HG03439 (cell line): ENCODE data around the gene ZNF865.
"Not testable (repeated sequence)": the region's sequence is repeated elsewhere in the genome, so short reads cannot be mapped to it uniquely, and the experiment has no call there.

ENCODE experiments used
- ATAC-seq: cut with Tn5 transposase; IDR thresholded peaks from one replicate; pipeline ENCODE4 v1.9.1; 2021; ENCODE audit warnings: mild to moderate bottlenecking, moderate library complexity; ENCODE audit not compliant: unreplicated experiment

The ZNF865 gene

DNA sequence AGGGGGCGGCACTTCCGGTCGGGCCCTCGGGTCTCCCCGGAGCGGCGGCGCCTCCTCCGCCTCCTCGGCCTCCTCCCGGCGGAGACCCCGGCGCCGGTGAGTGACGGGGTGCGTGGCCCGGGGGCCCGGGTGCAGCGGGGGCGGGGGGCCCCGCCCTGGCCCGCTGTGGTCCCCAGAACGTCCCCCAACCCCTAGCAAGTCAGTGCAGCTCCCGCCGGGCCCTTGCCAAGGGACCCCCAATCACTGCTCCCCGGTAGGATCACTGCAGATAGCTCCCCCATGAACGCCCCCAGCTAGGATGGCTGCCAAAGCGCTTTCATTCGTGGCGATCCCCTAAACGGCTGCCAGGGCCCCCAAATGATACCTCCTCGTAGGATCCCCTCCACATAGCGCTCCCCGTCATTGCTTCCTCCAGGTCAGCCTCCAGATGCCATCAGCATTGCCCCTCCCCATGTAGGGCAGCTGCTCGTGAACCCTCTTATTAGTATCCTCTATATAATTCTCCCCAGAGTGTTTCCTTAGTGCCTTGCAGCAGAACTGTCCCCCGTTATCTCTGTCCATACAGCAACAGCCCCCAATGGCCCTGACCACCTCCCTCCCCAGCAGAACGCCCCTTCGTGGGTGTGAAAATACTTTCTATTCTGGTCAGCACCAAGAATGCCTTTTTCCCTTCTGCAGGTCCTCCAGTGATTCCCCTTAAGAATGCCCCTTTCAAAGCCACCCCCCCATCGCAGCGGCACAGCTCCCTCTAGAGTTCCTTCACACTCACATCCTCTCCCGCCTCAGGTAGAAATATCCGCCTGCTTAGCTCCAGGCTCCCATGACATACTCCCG lies at the start of gene ZNF865:
TSS of gene ZNF865 (plus strand) at position 11 of the 834 bp plus-strand sequence. CDS start 7,972 bp downstream, outside the sequence.
- peak; percentile 30 for ATAC-seq

DNA sequence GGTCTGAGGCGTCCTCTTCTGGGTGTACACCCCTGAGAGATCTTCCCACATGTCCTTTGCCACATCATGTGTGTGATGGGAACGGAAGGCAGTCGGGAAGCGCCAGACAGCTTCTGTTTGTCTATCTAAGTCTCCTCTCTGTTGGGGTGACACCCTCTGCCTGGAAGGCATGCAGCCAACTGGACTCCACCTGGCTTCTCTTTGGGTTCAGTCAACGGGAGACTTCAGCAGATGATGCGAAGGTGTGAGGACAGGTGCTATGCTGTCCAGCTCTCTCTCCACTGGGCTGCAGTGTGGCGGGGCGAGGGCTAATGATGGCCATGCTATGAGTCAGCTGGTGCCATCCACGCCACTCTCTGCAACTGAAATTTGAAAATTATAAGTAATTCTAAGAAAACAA lies 45.8 kb upstream of the ZNF865 start:
- no peak for ATAC-seq

DNA sequence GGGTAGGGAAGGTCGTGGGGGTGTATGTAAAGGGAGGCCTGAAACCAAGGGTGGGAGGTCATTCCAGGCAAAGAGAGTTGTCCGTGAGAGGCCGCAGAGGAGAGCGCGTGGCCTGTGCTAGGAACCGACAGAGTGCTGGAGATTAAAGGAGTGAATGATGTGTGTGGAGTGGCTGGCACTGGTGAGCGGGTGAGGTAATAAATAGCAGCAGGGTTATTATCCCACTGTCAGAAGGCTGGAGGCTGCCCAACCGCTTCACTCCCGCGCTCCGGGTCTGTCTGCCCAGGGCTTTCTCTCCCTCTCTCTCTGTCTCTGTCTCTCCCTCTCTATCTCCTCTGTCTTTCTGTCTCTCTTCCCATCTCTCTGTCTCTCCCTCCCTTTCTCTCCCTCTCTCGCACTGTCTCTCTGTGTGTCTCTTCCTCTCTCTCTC lies 42.2 kb upstream of the ZNF865 start:
- no peak for ATAC-seq

DNA sequence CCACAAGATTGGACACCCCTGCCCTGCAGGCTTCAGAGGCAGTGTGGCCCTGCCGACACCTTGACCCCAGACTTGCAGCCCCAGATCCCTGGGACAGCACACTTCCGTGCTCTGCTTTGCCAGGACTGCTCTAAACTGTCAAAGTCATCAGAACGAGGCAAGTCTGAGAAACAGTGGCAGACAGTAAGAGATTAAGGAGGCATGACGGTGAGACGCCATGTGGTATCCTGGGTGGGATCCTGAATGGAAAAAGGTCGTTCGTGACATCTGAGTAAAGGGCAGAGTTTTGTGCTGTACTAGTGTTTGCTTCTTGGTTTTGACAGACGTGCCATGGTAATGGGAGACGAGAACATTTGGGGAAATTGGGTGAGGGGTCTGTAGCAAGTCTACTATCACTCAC lies 38.6 kb upstream of the ZNF865 start:
- no peak for ATAC-seq

DNA sequence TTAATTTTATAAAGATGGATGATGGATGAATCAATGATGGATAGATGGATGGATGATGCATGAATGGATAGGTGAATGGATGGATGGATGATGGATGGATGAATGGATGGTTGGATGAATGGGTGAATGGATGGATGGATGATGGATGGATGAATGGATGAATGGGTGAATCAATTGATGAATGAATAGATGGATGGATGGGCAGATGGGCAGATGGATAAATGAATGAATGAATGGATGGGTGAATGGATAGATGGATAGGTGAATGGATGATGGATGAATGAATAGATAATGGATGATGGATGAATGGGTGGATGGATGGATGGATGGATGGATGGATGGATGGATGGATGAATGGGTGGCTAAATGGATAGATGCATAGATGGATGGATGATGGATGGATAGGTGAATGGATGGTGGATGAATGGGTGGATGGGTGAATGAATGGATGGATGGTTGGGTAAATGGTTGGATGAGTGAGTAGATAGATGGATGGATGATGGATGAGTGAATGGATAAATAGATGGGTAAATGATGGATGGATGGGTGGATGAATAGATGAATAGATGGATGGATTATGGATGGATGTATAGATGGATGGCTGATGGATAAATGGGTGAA lies 37.6 kb upstream of the ZNF865 start:
- ATAC-seq, result no peak

DNA sequence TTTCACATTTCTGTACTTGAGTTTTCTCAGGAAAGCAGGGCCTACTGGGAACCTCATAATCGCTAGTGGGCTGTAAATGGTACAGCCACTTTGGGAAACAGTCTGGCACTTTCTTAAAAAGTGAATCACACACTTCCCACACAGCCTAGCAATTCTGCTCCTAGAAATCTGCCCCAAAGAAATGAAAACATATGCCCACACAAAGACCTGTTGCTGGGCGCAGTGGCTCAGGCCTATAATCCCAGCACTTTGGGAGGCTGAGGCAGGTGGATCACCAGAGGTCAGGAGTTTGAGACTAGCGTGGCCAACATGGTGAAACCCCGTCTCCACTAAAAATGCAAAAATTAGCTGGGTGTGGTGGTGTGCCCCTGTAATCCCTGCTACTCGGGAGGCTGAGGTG lies 36.0 kb upstream of the ZNF865 start:
- not testable (repeated sequence) for ATAC-seq

DNA sequence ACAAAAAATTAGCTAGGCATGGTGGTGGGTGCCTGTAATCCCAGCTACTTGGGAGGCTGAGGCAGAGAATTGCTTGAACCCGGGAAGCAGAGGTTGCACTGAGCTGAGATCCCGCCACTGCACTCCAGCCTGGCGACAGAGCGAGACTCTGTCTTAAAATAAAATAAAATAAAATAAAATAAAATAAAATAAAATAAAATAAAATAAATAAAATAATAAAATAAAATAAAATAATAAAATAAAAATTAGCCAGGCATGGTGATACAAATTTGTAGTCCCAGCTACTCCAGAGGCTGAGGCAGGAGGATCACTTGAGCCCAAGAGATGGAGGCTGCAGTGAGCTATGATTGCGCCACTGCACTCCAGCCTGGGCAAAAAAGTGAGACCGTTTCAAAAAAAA lies 31.5 kb upstream of the ZNF865 start:
- ATAC-seq, result not testable (repeated sequence)

DNA sequence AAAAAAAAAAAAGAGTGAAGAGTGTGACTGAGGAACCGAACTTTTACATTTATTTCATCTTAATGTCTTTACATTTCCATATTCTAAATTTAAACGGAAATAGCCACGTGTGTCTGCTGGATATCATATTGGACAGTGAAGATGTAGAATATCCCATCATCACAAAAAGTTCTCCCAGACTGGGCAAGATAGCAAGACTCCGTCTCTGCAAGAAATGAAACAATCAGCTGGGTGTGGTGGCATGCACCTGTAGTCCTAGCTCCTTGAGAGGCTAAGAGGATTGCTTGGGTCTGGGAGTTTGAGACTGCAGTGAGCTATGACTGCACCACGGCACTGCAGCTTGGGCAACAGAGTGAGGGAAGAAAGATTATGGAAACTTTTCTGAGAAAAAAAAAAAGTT lies 28.7 kb upstream of the ZNF865 start:
- no peak for ATAC-seq

DNA sequence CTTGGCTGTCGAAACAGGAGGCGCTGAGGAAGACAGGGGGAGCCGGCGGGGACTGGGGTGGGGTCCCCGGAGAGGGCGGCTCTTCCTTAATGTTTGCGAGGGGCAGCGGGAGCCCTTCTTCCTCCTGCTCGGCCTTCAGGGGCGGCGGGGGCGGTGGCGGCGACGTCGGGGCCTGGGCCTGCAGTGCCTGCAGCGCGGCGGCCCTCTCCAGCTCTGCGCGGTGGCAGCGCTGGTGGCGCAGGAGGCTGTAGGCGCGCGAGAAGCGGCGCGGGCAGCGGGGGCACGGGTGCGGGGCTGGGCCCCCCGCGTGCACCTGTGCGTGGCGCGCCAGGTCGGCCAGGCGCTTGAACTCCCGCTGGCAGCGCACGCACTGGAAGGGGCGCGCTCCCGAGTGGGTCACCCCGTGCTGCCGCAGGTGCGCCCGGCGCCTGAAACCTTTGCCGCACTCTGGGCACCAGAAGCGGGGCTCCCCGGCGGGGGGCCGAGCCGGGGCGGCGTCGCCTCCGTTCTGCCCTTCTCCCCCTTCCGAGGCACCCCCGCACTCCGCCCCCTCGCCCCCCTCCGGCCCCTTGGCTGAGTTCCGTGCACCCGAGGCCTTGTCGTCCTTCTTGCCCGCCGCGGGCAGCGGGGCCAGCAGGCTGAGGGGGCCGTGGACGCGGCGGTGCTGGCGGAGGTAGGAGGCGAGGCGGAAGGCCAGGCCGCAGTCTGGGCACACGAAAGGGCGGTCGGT lies 27.3 kb upstream of the ZNF865 start:
- ATAC-seq, result no peak

DNA sequence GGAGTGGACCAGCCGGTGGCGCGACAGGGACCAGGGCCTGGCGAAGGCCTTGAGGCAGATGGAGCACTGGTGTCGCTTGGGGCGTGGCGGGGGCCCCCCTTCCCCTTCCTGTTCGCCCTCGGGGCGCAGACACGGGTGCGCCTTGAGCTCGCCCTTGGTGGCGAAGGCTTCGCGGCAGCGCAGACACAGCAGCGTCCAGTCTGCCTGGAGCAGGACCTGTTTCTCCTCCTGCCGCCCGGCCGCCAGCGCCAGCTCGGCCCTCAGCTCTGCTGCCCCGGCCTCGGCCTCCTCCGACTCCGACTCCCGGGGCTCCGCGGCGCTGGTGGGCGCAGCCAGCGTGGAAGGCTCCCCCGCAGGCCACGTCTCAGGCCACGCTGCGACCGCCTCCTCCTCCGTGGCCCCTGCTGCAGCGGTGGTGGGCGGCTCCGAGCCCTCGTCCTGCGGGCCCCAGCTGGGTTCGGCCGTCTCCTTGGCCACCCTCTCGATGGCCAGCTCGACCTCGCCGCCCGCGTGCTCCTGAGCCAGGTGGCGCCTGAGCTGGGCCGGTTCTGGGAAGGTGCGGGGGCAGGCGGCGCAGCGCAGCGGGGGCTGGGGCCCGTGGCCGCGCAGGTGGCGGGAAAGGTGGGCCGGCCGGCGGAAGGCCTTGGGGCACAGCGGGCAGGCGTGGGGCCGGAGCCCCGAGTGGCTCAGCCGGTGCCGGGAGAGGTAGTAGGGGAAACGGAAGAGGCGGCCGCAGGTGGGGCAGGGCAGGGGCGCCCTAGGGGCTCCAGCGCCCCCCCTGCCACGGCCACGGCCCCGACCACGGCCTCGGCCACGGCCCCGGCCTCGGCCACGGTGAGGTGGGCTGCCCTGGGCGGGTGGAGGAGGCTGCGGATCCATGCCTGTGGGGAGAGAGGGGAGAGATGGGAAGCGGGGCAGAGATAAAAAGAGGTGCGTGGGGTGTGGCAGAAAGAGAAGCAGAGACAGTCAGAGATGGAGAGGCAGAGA lies 26.4 kb upstream of the ZNF865 start:
- no peak for ATAC-seq

DNA sequence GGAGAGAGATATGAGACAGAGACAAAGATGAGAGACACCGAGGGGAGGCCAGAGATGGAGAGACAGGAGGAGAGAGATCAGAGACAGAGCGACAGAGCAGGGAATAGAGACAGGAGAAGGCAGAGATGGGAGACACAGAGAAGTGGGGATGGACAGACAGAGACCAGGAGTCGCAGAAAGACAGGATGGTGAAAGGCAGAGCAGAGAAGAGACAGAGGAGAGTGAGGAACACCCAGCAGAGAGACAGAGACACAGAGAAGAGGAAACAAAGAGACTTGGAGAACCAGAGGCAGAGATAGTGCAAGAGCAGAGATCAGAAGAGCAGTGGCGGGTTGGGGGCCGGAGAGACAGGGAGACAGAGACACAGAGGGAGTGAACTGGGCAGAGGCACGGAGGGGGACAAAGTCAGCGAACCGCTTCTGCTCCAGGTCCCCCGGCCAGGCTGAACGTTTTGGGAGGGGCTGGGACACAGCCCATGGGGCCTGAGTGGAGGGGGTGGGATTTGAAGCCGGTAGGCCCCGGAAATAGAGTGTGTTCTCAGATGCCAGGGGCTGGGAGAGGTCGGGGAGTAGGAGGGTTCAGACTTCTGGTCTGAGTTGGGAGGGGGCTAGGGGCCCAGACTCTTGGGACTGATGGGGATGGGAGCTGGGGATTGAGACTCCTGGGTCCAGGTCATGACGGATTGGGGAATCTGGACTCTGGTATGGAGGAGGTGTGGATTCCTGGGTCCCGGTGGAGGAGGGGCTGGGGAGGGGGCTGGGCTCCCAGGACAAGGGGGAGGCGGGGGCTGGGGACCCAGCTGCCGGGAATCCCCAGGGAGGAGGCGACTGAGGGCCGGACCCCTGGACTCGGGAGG lies 25.5 kb upstream of the ZNF865 start:
- no peak for ATAC-seq

DNA sequence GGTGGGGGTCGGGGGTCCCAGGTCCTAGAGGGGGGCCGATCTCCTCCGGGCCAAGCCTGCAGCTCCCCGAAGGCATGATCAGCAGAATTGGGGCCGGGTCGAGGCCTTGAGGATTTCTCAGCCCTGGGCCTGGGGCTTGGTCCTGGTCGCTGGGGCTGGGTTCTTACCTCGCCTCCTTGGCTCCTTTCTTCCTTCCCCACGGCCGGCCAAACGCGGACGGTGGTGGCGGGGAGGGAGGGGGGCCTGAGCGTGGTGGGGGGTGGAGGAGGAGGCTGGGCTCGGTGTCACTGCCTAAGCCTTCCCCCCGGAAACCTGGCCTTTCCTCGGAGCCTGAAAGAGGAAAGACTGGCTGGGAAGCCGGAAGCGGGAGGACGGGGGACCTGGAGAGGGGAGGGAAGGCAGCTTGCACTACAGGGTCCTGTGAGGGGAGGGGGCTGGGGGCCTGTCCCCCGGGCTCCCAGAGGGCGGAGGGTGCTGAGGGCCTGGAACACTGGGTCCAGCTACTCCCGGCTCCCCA lies 24.8 kb upstream of the ZNF865 start, which contains the start of gene ZNF579:
TSS of gene ZNF579 (minus strand) at position 221 of the 517 bp plus-strand sequence. CDS start 1,209 bp downstream, outside the sequence.
- ATAC-seq, result no peak

DNA sequence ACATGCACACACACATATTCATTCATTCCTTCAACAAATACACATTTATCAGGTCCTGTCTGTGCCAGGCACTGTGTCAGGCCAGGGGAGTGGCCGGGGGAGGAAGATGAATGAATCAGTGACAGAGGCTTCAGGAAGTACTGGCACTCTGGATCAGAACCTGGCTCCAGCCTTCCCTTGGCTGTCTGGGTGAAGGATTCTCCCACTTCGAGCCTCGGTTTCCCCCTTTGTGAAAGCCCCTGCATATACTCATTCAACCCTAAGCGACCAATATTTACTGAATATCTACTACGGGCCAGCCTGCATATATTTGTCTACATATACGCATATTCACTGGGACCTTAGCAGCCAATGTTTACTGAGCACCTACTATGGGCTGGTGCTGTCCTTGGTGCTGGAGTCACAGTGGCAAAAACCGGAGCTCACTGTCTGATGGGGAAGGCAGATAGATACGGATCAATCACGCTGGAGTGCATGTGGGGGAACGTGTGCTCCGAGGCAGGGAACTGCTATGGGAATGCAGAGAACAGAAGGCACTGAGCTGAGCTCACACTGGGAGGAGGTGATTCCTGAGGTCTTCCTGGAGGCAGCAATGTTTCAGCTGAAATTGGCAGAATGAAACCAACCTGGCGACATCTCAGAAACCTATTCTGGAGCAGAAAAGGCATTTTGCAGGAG lies 24.2 kb upstream of the ZNF865 start:
- ATAC-seq, result no peak

DNA sequence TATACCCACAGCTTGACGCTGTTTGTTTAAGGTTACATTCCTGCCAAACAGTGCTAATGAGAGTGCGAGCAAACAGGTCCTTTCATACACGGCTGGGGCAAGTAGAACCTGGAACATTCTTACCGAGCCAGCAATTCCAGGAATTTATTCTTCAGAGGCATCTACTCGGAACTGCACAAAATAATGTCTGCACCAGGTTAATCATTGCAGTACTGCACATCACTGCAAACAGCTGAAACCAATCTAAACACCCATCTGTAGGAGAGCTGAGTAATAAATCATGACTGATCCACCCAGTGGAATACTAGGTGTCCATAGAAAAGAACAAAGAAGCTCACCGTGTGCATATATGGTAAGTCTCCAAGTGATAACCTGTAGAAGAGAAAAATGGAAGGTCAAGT lies 23.6 kb upstream of the ZNF865 start:
- no peak for ATAC-seq

DNA sequence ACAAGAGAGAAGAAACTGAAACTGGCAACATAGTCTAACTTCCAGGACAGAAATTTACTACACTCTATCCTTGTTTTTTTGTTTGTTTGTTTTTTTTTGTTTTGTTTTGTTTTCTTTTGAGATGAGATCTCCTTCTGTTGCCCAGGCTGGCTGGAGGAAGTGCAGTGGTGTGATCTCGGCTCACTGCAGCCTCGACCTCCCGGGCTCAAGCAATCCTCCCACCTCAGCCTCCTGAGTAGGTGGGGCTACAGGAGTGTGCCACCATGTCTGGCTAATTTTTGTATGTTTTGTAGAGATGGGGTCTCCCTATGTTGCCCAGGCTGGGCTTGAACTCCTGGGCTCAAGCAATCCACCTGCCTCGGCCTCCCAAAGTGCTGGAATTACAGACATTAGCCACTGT lies 23.2 kb upstream of the ZNF865 start:
- not testable (repeated sequence) for ATAC-seq

DNA sequence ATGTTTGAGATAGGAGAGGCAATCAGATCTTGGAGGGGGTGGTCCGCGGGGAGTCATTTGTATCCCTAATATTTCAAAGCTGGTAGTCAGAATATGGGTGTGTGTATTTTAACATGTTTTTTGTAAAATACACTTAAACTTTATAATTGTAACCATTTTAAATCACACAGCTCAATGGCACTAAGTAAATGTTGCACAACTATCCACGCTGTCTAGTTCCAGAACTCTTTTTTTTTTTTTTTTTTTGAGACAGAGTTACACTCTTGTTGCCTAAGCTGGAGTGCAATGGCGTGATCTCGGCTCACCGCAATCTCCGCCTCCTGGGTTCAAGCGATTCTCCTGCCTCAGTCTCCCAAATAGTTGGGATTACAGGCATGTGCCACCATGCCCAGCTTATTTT lies 21.6 kb upstream of the ZNF865 start:
- ATAC-seq, result not testable (repeated sequence)

DNA sequence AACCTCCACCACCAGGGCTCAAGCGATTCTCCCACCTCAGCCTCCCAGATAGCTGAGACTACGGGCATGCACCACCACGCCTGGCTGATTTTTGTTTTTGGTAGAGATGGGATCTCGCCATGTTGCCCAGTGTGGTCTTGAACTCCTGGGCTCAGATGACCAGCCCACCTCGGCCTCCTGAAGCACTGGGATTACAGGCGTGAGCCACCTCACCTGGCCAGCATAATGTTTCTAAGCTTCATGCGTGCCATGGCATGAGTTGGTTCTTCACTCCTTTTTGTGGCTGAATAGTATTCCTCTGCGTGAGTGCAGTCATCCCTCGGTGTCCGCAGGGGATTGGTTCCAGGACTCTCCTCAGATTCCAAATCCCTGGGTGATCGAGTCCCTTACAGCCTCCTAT lies 20.6 kb upstream of the ZNF865 start:
- no peak for ATAC-seq

DNA sequence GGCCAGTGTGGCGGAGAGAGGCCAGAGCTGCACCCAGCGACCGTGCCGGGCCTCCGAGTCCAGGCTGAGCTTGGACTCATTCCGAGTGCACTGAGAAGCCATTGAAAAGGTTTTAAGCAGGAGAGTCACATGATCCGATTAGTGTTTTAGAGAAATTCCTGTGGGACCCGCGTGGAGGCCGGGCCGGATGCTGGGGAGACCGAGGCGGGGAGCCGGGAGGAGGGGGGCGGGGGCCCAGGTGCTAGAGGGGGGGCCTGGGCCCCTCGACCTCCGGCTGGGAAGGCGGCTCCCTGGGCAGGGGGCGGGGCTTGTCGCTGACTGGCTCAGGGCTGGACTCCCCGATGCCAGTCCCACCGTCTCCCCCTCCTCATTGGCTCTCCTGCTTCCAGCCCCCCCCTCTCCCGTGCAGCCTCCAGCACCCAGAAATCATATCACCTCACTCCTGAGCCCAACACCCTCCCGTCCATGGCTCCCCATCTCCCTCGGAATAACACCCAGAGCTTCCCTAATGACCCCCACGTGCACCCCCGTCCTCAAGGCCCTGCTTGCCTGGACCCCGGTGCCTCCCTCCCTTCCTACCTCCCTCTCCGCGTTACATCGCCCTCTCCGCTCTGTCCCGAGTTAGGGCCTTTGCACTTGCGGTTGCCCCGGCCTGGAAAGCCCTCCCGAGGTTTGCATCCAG lies 19.6 kb upstream of the ZNF865 start:
- ATAC-seq, result no peak
